Testis (tissue), 3 donors: ENCODE results near the gene OPHN1. TPM values are rescaled to one million over a fixed set of nuclear protein-coding genes. Genes with fewer than 3 reads are reported as not detected.
"Not testable (repeated sequence)": the region's sequence is repeated elsewhere in the genome, so short reads cannot be mapped to it uniquely, and the experiment has no call there.

ENCODE experiments used
- DNase-seq: peaks from one replicate; pipeline ENCODE4 v3.0.0-alpha.2; 2019
- H3K27ac ChIP-seq, 2 donors: fragments of 200-600 bp; sonication (generic); one replicate each; pipeline ENCODE4 v1.5.1; 2019
- H3K27me3 ChIP-seq: fragments of 200-600 bp; sonication (generic); one replicate; pipeline ENCODE4 v1.5.1; 2019
- H3K36me3 ChIP-seq: fragments of 200-600 bp; sonication (generic); one replicate; pipeline ENCODE4 v1.5.1; 2017; ENCODE audit warnings: low read depth; ENCODE audit errors: missing control alignments
- H3K4me1 ChIP-seq: fragments of 200-600 bp; sonication (generic); one replicate; pipeline ENCODE4 v1.5.1; 2019
- H3K4me3 ChIP-seq, 2 donors: fragments of 200-600 bp; sonication (generic); one replicate each; pipeline ENCODE4 v1.5.1; 2017 to 2019
- H3K9me3 ChIP-seq: fragments of 200-600 bp; sonication (generic); one replicate; pipeline ENCODE4 v1.5.1; 2017
- POLR2A ChIP-seq: fragments of 450-650 bp; IDR thresholded peaks from one replicate; pipeline ENCODE4 v1.6.1; 2017; ENCODE audit warnings: antibody characterized with exemption, mild to moderate bottlenecking, moderate library complexity
- WGBS, 2 donors: methylation state at CpG; one replicate each; pipeline ENCODE4 v1.1.5; 2018; 5-methylcytosine and 5-hydroxymethylcytosine counted together
- intact Hi-C: fragments of 100-400 bp; cut with DNase I; formaldehyde crosslinking; loops from one replicate; pipeline ENCODE4 v1.15.1; 2023; ENCODE audit warnings: low total_unique reads
- polyA plus RNA-seq: library from polyadenylated mRNA; stranded (reverse); fragments of 350-450 nt; fragmentation: Illumina TruSeq; extraction: RNeasy Lipid Tissue Mini Kit (QIAGEN cat#74804); gene quantifications from one replicate; pipeline ENCODE4 v1.2.3, GENCODE V29; 2014; ENCODE audit warnings: low read depth, low replicate concordance; ENCODE audit not compliant: insufficient read depth
- total RNA-seq, 2 donors: library from RNA; depleted of rRNA; stranded (reverse); fragments of >200 nt; gene quantifications; one replicate each; pipeline ENCODE4 v1.2.3, GENCODE V29; 2016
- TF ChIP-seq, protein P1 (sequence below), 3 experiments: fragments of 450-650 bp in 2 of 3; fragments of 200-600 bp in 1 of 3; sonication (generic) in 1 of 3; IDR thresholded peaks; one replicate each; pipeline ENCODE4 v1.5.1; 2016 to 2019; ENCODE audit warnings: antibody characterized with exemption in 3 of 3, mild to moderate bottlenecking in 2 of 3, moderate library complexity in 1 of 3

Gene OPHN1
- total and polyA plus RNA-seq, 3 donors from 2014 or later = 2.3 to 5.7 (median 5.5) TPM

GRCh38 chrX:68286980-68287379, 146.3 kb downstream of the OPHN1 start:
- TF ChIP-seq POLR2A = no peak
- TF ChIP-seq, protein P1, sequence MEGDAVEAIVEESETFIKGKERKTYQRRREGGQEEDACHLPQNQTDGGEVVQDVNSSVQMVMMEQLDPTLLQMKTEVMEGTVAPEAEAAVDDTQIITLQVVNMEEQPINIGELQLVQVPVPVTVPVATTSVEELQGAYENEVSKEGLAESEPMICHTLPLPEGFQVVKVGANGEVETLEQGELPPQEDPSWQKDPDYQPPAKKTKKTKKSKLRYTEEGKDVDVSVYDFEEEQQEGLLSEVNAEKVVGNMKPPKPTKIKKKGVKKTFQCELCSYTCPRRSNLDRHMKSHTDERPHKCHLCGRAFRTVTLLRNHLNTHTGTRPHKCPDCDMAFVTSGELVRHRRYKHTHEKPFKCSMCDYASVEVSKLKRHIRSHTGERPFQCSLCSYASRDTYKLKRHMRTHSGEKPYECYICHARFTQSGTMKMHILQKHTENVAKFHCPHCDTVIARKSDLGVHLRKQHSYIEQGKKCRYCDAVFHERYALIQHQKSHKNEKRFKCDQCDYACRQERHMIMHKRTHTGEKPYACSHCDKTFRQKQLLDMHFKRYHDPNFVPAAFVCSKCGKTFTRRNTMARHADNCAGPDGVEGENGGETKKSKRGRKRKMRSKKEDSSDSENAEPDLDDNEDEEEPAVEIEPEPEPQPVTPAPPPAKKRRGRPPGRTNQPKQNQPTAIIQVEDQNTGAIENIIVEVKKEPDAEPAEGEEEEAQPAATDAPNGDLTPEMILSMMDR (IDR thresholded peaks at IDR 0.05) = no peak
- Histone ChIP-seq H3K27ac (no peak overlapping the region), H3K36me3 (no peaks in the 10 kb centered on the region), H3K4me1 (no peaks in the 10 kb centered on the region), H3K9me3 (no peaks in the 10 kb centered on the region), H3K27me3 (no peaks in the 10 kb centered on the region), H3K4me3 (no peak overlapping the region)
- no peak for DNase-seq
- intact Hi-C loops = no loop called here

GRCh38 chrX:68286076-68286475, 147.2 kb downstream of the OPHN1 start:
- H3K9me3 ChIP-seq = no peaks in the 10 kb centered on the region

GRCh38 chrX:68284281-68284904, 148.9 kb downstream of the OPHN1 start:
- H3K4me3 ChIP-seq = no peak overlapping the region
- H3K4me1 ChIP-seq = no peaks in the 10 kb centered on the region
- no peaks in the 10 kb centered on the region for H3K27me3 ChIP-seq
- intact Hi-C loops = no loop called here
- no peaks in the 10 kb centered on the region for H3K36me3 ChIP-seq
- DNase-seq = no peak
- no peaks in the 10 kb centered on the region for H3K9me3 ChIP-seq
- TF ChIP-seq, protein P1 (IDR thresholded peaks at IDR 0.05) = no peak
- TF ChIP-seq POLR2A = no peak
- no peak overlapping the region for H3K27ac ChIP-seq
- WGBS, 2 donors = 94 to 96% methylated on average over 2 of the region's 2 CpGs

More at GRCh38 chrX:68286076-68286475, 147.2 kb downstream of the OPHN1 start:
- no peak for TF ChIP-seq POLR2A
- TF ChIP-seq, protein P1 (IDR thresholded peaks at IDR 0.05) = no peak
- Histone ChIP-seq H3K27ac (no peak overlapping the region), H3K4me3 (no peak overlapping the region), H3K36me3 (no peaks in the 10 kb centered on the region), H3K4me1 (no peaks in the 10 kb centered on the region), H3K27me3 (no peaks in the 10 kb centered on the region)
- intact Hi-C loops = no loop called here
- no peak for DNase-seq

DNA sequence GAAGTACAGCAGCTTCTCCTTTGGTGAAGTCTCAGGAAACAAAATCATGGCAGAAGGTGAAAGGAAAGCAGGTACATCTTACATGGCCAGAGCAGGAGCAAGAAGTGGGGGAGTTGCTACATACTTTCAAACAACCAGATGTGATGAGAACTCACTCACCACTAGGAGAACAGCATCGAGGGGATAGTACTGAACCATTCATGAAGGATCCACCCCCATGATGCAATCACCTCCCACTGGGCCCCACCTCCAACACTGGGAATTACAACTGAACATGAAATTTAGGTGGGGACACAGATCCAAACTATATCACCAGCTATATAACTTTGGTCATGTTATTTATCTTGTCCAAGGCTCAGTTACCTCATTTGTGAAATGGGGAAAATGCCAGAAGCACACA, 159.4 kb downstream of the OPHN1 start:
- no peak overlapping the region for H3K27ac ChIP-seq
- H3K36me3 ChIP-seq = no peaks in the 10 kb centered on the region
- no peak for TF ChIP-seq POLR2A
- TF ChIP-seq, protein P1 (IDR thresholded peaks at IDR 0.05) = no peak
- H3K4me3 ChIP-seq = no peak overlapping the region
- no peak for DNase-seq
- intact Hi-C loops = no loop called here
- H3K4me1 ChIP-seq = no peaks in the 10 kb centered on the region
- no peaks in the 10 kb centered on the region for H3K9me3 ChIP-seq
- WGBS, 2 donors = 25 to 50% methylated on average over 1 of the region's 1 CpG
- H3K27me3 ChIP-seq = no peaks in the 10 kb centered on the region

DNA sequence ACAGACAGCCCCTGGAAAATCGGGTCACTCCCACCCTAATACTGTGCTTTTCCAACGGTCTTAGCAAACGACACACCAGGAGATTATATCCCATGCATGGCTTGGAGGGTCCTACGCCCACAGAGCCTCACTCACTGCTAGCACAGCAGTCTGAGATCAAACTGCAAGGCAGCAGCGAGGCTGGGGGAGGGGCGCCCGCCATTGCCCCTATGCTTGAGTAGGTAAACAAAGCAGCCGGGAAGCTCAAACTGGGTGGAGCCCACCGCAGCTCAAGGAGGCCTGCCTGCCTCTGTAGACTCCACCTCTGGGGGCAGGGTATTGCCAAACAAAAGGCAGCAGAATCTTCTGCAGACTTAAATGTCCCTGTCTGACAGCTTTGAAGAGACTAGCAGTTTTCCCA, 168.5 kb downstream of the OPHN1 start:
- intact Hi-C loops, H3K36me3 ChIP-seq, H3K27me3 ChIP-seq, H3K27ac ChIP-seq, H3K4me1 ChIP-seq, DNase-seq, H3K4me3 ChIP-seq, H3K9me3 ChIP-seq: not testable (repeated sequence)
- 93% methylated on average over 9 of the region's 9 CpGs; no CpG with 5 or more reads in 1 of the 2 donors for WGBS, 2 donors
